Activated CD8-positive, alpha-beta memory T cell treated with anti-CD3 and anti-CD28 coated beads for 24 hours (primary cell): Measurements from ENCODE around the gene PRSS16.
"Not testable (repeated sequence)": the region's sequence is repeated elsewhere in the genome, so short reads cannot be mapped to it uniquely, and the experiment has no call there.

Experiments used
- DNase-seq: peaks from one replicate; pipeline ENCODE4 v3.0.0-alpha.2; 2020

Gene PRSS16

DNA sequence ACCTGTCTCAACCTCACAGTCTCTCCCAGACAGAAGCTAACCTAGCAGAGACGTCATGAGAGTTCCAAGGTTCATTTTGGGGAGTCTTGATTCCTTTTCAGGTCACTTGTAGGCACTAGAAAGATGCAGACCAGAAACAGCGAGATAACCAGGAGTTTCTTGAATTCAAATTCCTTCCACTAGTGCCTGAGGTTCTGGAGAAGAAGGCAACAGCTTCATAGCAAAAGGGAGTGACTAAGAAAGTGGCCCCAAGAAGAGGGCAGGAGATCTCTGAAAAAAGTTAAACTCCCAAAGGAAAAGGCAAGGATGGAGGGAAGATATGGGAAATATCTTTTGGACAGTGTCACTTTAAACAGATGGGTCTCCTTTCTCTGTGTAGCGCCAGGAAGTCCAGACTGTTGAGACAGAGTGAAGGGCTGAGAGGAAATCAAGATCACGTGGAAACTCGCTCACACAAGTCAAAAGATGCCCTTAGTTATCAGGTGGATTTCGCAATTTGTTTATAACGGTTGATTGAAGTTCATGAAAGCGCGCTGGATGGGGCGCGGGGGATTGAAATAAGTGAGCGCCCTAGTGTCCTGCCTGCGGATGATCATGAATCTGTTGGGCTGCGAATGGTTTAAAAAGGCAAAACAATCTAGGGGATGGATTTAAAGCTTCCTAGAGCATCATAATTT is 4.8 kb upstream of the PRSS16 start:
- no peak for DNase-seq

DNA sequence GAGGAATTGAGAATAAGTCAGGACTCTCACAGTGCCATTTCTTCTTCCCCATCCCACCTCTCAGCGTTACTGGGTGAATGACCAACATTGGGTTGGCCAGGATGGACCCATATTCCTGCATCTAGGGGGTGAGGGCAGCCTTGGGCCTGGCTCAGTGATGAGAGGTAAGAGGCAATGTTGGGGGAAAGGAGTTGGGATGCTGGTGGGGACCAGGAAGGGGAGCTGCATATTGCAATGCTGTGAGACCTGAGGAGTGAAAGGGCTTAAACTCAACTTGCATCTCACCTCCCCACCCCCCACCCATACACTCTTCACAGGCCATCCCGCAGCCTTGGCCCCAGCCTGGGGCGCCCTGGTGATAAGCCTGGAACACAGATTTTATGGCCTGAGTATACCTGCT is 1.3 kb downstream of the PRSS16 start:
- DNase-seq: no peak

- peak; percentile 61 for DNase-seq
These were observed 3.0 kb downstream of the PRSS16 start for GRCh38 chr6:27250277-27251111.

GRCh38 chr6:27251112-27251605 is 3.7 kb downstream of the PRSS16 start:
- no peak for DNase-seq

DNA sequence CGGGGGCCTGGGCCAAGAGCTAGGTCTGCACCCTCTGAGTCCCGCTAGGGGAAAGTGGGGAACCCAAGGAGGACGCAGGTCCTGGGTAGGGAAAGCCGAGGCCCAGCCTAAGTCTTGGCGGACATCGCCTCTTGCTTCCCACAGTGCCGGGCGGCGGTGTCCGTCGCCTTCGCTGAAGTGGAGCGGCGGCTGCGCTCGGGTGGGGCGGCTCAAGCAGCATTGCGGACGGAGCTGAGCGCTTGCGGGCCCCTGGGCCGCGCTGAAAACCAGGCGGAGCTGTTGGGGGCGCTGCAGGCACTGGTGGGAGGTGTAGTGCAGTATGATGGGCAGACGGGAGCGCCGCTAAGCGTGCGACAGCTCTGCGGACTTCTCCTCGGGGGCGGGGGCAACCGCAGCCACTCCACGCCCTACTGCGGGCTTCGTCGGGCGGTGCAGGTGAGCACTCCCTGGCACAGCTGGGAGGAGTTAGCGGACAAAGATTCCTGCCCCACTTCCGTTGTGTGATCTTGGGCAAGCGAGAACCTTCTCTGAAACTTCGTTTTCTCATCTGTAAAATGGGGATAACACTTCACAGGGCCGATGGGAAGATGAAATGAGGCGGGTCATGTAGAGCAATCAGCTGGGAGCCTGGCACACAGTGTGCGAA is 4.2 kb downstream of the PRSS16 start:
- peak; percentile 87 for DNase-seq

- no peak for DNase-seq
These were observed 7.1 kb downstream of the PRSS16 start for GRCh38 chr6:27254566-27254965.

- DNase-seq: no peak
These were observed 8.4 kb downstream of the PRSS16 start for GRCh38 chr6:27255866-27256265.

- no peak for DNase-seq
These were observed 12.9 kb downstream of the PRSS16 start for GRCh38 chr6:27260369-27260768.

- DNase-seq: no peak
These were observed 13.4 kb downstream of the PRSS16 start for GRCh38 chr6:27260836-27261375.

GRCh38 chr6:27263886-27264285 is 16.4 kb downstream of the PRSS16 start:
- DNase-seq: no peak

- not testable (repeated sequence) for DNase-seq
These were observed 19.5 kb downstream of the PRSS16 start for GRCh38 chr6:27267003-27267402.

- no peak for DNase-seq
These were observed 20.4 kb downstream of the PRSS16 start for GRCh38 chr6:27267857-27268434.

- no peak for DNase-seq
These were observed 21.3 kb downstream of the PRSS16 start for GRCh38 chr6:27268803-27269202.

GRCh38 chr6:27273783-27274182 is 26.3 kb downstream of the PRSS16 start:
- no peak for DNase-seq

- DNase-seq: peak; percentile 67
These were observed 27.8 kb downstream of the PRSS16 start for GRCh38 chr6:27275025-27275956.

- no peak for DNase-seq
These were observed 32.1 kb downstream of the PRSS16 start for GRCh38 chr6:27279513-27280063.

DNA sequence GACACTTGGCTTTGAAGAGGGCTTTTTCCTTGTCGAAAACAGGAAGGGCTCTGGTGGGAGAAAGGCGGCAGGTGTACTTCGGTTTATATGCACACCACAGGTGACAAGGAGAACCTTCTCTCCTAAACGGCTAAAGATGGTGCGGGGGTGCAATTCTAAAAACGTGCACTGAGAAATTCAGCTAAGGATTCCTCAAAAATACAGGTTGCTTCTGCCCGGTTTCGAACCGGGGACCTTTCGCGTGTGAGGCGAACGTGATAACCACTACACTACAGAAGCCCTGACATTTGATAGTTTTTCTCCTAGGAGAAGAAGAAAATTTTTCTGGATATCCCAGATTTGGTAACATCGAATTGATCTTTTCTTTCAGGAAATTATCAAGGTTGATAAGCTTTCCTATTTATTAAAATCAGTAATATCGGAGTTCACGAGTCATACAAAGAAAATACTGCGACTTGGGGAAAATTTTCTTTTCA is 32.6 kb downstream of the PRSS16 start:
- peak; percentile 69 for DNase-seq

DNA sequence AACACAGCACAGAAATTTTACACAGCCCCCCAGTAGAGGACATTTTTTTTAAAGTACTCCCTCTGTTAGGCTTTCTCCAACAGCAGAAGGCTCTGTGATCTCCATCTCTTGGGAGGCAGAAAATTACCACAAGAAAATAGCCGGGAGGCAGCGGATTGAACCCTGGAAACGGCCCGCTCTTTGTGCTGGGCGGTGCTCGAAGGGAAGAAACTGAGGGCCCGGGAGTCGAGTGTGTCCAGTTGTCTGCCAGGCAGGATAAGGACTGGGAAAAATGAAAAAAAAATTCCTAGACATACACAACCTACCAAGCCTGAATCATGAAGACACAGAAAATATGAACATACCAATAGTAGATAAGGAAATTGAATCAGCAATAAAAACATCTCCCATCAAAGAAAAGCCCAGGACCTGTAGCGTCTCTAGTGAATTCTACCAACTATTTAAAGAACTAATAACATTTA is 33.1 kb downstream of the PRSS16 start:
- no peak for DNase-seq

DNA sequence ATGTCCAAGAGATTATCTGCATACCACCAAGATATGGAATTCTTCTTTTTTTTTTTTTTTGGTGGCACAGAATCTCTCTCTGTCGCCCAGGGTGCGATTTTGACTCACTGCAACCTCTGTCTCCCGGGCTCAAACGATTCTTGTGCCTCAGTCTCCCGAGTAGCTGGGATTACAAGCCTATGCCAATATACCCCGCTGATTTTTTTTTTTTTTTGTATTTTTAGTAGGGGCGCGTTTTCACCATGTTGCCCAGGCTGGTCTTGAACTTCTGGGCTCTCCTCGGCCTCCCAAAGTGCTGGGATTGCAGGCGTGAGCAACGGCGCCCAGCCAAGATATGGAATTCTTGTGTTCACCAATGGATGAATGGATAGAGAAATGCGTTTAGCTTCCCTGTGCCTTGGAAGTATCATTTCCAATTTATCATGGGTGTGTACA is 33.6 kb downstream of the PRSS16 start:
- DNase-seq: no peak

DNA sequence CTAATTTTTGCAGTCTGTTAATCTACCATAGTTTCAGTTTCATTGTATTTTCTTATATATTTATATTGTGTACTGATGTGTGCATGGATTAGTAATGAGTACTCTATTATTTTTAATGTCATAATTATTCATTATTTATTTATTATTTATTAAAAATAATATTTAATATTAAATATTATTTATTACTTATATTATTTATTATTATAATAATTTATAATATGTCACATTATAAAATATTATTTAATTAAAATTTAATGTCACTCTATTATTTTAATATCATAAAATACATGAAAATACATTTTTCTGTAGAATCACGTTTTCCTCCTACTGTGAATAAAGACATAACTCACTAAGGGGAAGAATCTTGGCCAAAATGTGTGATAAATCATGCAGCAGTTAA is 34.1 kb downstream of the PRSS16 start:
- no peak for DNase-seq

GRCh38 chr6:27283279-27283678 is 35.8 kb downstream of the PRSS16 start:
- no peak for DNase-seq
